T-cell (primary cell): ENCODE results near the gene SMC2. TPM values are rescaled to one million over a fixed set of nuclear protein-coding genes. Genes with fewer than 3 reads are reported as not detected.

ENCODE experiments used
- ATAC-seq, 4 experiments: fragments of 200-7000 bp in 3 of 4; fragments of 150-1000 bp in 1 of 4; cut with Tn5 transposase; replicated peaks in 1 of 4; 1 replicate in 3 of 4; 2 replicates in 1 of 4; pipeline ENCODE4 v1.10.0; 2021; ENCODE audit warnings: moderate library complexity in 3 of 4, mild to moderate bottlenecking in 2 of 4, moderate number of reproducible peaks in 1 of 4
- CTCF ChIA-PET, 2 donors: fragments of 300-600 bp; sonication (Branson Sonifier 250); formaldehyde crosslinking; loops; one replicate each; lab custom pipeline; 2022; ENCODE audit warnings: antibody characterized with exemption in 2 of 2; lab: Charles Lee
- POLR2A ChIA-PET, 2 donors: fragments of 300-600 bp; sonication (Branson Sonifier 250); formaldehyde crosslinking; loops; one replicate each; lab custom pipeline; 2022; ENCODE audit warnings: antibody characterized with exemption in 2 of 2; lab: Charles Lee
- DNase-seq, 35 experiments: peaks; one replicate each; pipeline versions ENCODE4 v3.0.0 to v3.0.0-alpha.2; 2013 to 2023
- H3K27ac ChIP-seq: one replicate; pipeline ENCODE4 v1.5.1; 2013; ENCODE audit warnings: low read length
- H3K27me3 ChIP-seq, 2 experiments: replicated peaks in 1 of 2; 1 replicate in 1 of 2; 2 replicates in 1 of 2; pipeline versions ENCODE4 v1.6.1 to v1.7.0; 2013; ENCODE audit warnings: low read length in 1 of 2, mixed read lengths in 1 of 2; ENCODE audit not compliant: control insufficient read depth in 2 of 2, insufficient read depth in 2 of 2; ENCODE audit errors: extremely low read depth in 1 of 2
- H3K36me3 ChIP-seq, 2 donors: 1 replicate in 1 of 2; 2 replicates in 1 of 2; pipeline versions ENCODE4 v1.6.1 to v1.7.0; 2013; ENCODE audit warnings: low read length in 1 of 2; ENCODE audit not compliant: control insufficient read depth in 2 of 2, insufficient read depth in 1 of 2; ENCODE audit errors: extremely low read depth in 1 of 2
- H3K4me1 ChIP-seq, 2 experiments: 1 replicate in 1 of 2; 2 replicates in 1 of 2; pipeline versions ENCODE4 v1.6.1 to v1.7.0; 2013; ENCODE audit warnings: low read length in 2 of 2, mixed read lengths in 1 of 2; ENCODE audit not compliant: insufficient read depth in 2 of 2, control insufficient read depth in 1 of 2; ENCODE audit errors: extremely low read depth in 1 of 2
- H3K4me3 ChIP-seq, 2 donors: 1 replicate in 1 of 2; 2 replicates in 1 of 2; pipeline versions ENCODE4 v1.5.1 to v1.7.0; 2013; ENCODE audit warnings: mild to moderate bottlenecking in 2 of 2, low read length in 1 of 2, moderate library complexity in 1 of 2; ENCODE audit not compliant: control insufficient read depth in 1 of 2; ENCODE audit errors: extremely low read depth in 1 of 2
- H3K9me3 ChIP-seq: 2 replicates; pipeline ENCODE4 v1.7.0; 2013
- H3K27ac Mint-ChIP-seq, 2 donors: one replicate each; pipeline ENCODE4 v1.8.0; 2020 to 2021; ENCODE audit warnings: mild to moderate bottlenecking in 2 of 2, mixed read lengths in 2 of 2
- H3K27me3 Mint-ChIP-seq, 2 donors: one replicate each; pipeline ENCODE4 v1.8.0; 2021 to 2022; ENCODE audit warnings: mixed read lengths in 2 of 2
- H3K36me3 Mint-ChIP-seq: one replicate; pipeline ENCODE4 v1.8.0; 2021; ENCODE audit warnings: mixed read lengths
- H3K4me1 Mint-ChIP-seq, 3 donors: one replicate each; pipeline ENCODE4 v1.8.0; 2020 to 2022; ENCODE audit warnings: mixed read lengths in 3 of 3, mild to moderate bottlenecking in 1 of 3
- H3K4me3 Mint-ChIP-seq, 3 donors: one replicate each; pipeline ENCODE4 v1.8.0; 2020 to 2022; ENCODE audit warnings: mild to moderate bottlenecking in 3 of 3, mixed read lengths in 3 of 3, moderate library complexity in 3 of 3
- H3K9me3 Mint-ChIP-seq, 3 donors: one replicate each; pipeline ENCODE4 v1.8.0; 2020 to 2022; ENCODE audit warnings: mixed read lengths in 3 of 3
- WGBS: methylation state at CpG from one replicate; pipeline ENCODE4 v1.1.5; 2013; ENCODE audit warnings: missing lambda C conversion rate; ENCODE audit not compliant: insufficient coverage; 5-methylcytosine and 5-hydroxymethylcytosine counted together
- total RNA-seq, 35 experiments: library from RNA in 6 of 35; stranded (reverse) in 6 of 35; fragments of 120-200 nt in 1 of 35; gene quantifications; one replicate each; pipeline versions ENCODE4 v1.2.1 to v1.2.4 and lab custom pipeline; 2013 to 2026

Gene SMC2
- total RNA-seq, 5 donors from 2014 or later (not counting 1 experiment from before 2014, with no cell fraction given), result 5.2 to 12.6 (median 9.1) TPM

- ChIA-PET CTCF (no interaction called here), POLR2A (interaction anchor here in 1 of 2 donors (0.8 kb wide), 1 partner anchor 131 kb away, joined by 4 read pairs; no protein-coding TSS in a partner anchor)
- Histone ChIP-seq H3K4me1 (peaks cover 4 to 11% of the 10 kb centered on the region in 2 experiments), H3K36me3 (no peaks in the 10 kb centered on the region), H3K4me3 (no peak overlapping the region), H3K9me3 (no peaks in the 10 kb centered on the region), H3K27ac (no peak overlapping the region), H3K27me3 (no peaks in the 10 kb centered on the region)
- no peak for ATAC-seq
- Mint-ChIP-seq H3K36me3 (no peaks in the 10 kb centered on the region), H3K27me3 (peaks cover 11 to 12% of the 10 kb centered on the region in 2 donors), H3K4me3 (no peak overlapping the region), H3K9me3 (no peaks in the 10 kb centered on the region), H3K4me1 (peaks cover 15 to 17% (median 15%) of the 10 kb centered on the region in 3 donors), H3K27ac (no peak overlapping the region)
- WGBS, result no CpG with 5 or more reads among the region's 3 CpGs
- DNase-seq, result no peak
These were observed 6.2 kb upstream of the SMC2 start for GRCh38 chr9:104087894-104088293.

GRCh38 chr9:104088416-104088815, 5.7 kb upstream of the SMC2 start:
- peaks cover 20 to 22% (median 21%) of the 10 kb centered on the region in 3 donors for H3K4me1 Mint-ChIP-seq
- no peak overlapping the region for H3K27ac Mint-ChIP-seq
- ChIA-PET CTCF (no interaction called here), POLR2A (no interaction called here)
- no peaks in the 10 kb centered on the region for H3K36me3 Mint-ChIP-seq
- DNase-seq (no peak), ATAC-seq (no peak)
- no peak overlapping the region for H3K4me3 Mint-ChIP-seq
- H3K4me1 ChIP-seq, result peaks cover 7 to 12% of the 10 kb centered on the region in 2 experiments
- no peak overlapping the region for H3K27ac ChIP-seq
- H3K27me3 Mint-ChIP-seq, result peaks cover 10 to 11% of the 10 kb centered on the region in 2 donors
- no peaks in the 10 kb centered on the region for H3K36me3 ChIP-seq
- no peaks in the 10 kb centered on the region for H3K9me3 Mint-ChIP-seq
- 81% methylated on average over 1 of the region's 2 CpGs for WGBS
- no peaks in the 10 kb centered on the region for H3K9me3 ChIP-seq
- H3K4me3 ChIP-seq, result no peak overlapping the region
- no peaks in the 10 kb centered on the region for H3K27me3 ChIP-seq

GRCh38 chr9:104090578-104090977, 3.5 kb upstream of the SMC2 start:
- DNase-seq, result no peak
- H3K9me3 Mint-ChIP-seq, result no peaks in the 10 kb centered on the region
- no peak overlapping the region for H3K4me3 Mint-ChIP-seq
- ChIA-PET POLR2A (interaction anchor here in 1 of 2 donors (0.6 kb wide), 2 partner anchors 25 to 1032 kb away, joined by 3 read pairs; no protein-coding TSS in a partner anchor), CTCF (no interaction called here)
- Histone ChIP-seq H3K4me3 (no peak overlapping the region), H3K27ac (no peak overlapping the region), H3K27me3 (no peaks in the 10 kb centered on the region), H3K4me1 (peaks cover 11 to 23% of the 10 kb centered on the region in 2 experiments), H3K9me3 (no peaks in the 10 kb centered on the region), H3K36me3 (no peaks in the 10 kb centered on the region)
- no peak overlapping the region for H3K27ac Mint-ChIP-seq
- WGBS, result no CpG with 5 or more reads among the region's 2 CpGs
- peaks cover 37 to 41% (median 37%) of the 10 kb centered on the region in 3 donors for H3K4me1 Mint-ChIP-seq
- H3K36me3 Mint-ChIP-seq, result no peaks in the 10 kb centered on the region
- peaks cover 7 to 11% of the 10 kb centered on the region in 2 donors for H3K27me3 Mint-ChIP-seq
- ATAC-seq, result no peak

- Mint-ChIP-seq H3K9me3 (no peaks in the 10 kb centered on the region), H3K27ac (no peak overlapping the region), H3K4me1 (peaks cover 42 to 46% (median 43%) of the 10 kb centered on the region in 3 donors), H3K4me3 (no peak overlapping the region), H3K36me3 (no peaks in the 10 kb centered on the region), H3K27me3 (peaks cover 7 to 8% of the 10 kb centered on the region in 2 donors)
- H3K4me3 ChIP-seq, result no peak overlapping the region
- H3K27ac ChIP-seq, result no peak overlapping the region
- H3K27me3 ChIP-seq, result no peaks in the 10 kb centered on the region
- H3K9me3 ChIP-seq, result no peaks in the 10 kb centered on the region
- DNase-seq, result no peak
- no peaks in the 10 kb centered on the region for H3K36me3 ChIP-seq
- POLR2A ChIA-PET, result interaction anchor here in 1 of 2 donors (0.6 to 0.7 kb wide), 2 partner anchors 35 to 1032 kb away, joined by 3 read pairs; no protein-coding TSS in a partner anchor
- no CpG with 5 or more reads among the region's 8 CpGs for WGBS
- peaks cover 11 to 23% of the 10 kb centered on the region in 2 experiments for H3K4me1 ChIP-seq
- ATAC-seq, result no peak
- CTCF ChIA-PET, result no interaction called here
These were observed 3.0 kb upstream of the SMC2 start for GRCh38 chr9:104091116-104091515.

DNA sequence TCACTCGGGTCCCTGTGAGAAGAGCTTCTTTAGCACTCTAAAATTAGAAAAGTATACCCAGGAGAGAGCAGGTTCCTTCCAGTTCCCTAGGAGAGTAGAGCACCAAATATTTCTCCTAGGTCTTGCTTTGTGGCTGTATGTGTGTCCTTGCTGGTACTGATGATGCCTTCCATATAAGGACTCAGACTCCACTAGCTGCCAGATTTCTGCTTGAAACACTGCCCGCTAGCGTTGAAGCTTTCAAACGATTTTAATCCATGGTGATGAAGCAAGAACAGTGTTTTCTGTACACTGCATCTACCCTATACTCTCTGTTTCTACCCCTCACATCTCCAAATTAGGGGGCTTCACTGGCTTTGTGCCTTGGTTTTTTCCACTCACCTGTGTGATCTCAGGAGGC, 2.4 kb upstream of the SMC2 start:
- ChIA-PET CTCF (no interaction called here), POLR2A (interaction anchor here in 1 of 2 donors (0.7 kb wide), 1 partner anchor 35 kb away, joined by 3 read pairs; no protein-coding TSS in a partner anchor)
- Mint-ChIP-seq H3K9me3 (no peaks in the 10 kb centered on the region), H3K4me1 (peaks cover 48 to 51% (median 49%) of the 10 kb centered on the region in 3 donors), H3K27me3 (peaks cover 7 to 8% of the 10 kb centered on the region in 2 donors), H3K27ac (peak overlapping the region in 1 of 2 donors; percentile 5), H3K4me3 (peak overlapping the region in 2 of 3 donors; percentile 4 to 100), H3K36me3 (no peaks in the 10 kb centered on the region)
- Histone ChIP-seq H3K36me3 (no peaks in the 10 kb centered on the region), H3K4me3 (no peak overlapping the region), H3K27me3 (no peaks in the 10 kb centered on the region), H3K9me3 (no peaks in the 10 kb centered on the region), H3K27ac (no peak overlapping the region), H3K4me1 (peaks cover 11 to 23% of the 10 kb centered on the region in 2 experiments)
- WGBS, result 40% methylated on average over 1 of the region's 4 CpGs
- ATAC-seq, result no peak
- peak in 7 of 35 experiments; percentile 0 to 36 (median 5) for DNase-seq

DNA sequence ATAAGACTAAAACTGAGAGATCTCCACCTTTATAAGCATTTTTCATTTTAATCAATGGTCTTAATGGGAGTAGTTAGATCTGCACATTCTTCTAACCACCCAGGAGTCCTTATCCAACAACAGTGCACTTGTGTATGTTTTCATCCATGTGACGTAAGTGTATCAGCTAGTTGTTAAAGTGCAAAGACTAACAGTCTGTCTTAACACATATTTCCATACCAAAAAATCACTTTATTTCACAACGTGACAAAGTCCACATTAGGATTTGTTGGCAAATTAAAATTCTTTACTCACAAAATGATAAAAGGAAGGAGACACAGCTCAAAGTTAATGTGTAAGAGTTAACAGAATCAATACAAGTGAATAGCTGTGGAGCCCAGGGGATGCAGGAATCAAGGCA, 1.9 kb upstream of the SMC2 start:
- H3K27me3 Mint-ChIP-seq, result peaks cover 3 to 4% of the 10 kb centered on the region in 2 donors
- no peaks in the 10 kb centered on the region for H3K36me3 Mint-ChIP-seq
- ChIA-PET CTCF (no interaction called here), POLR2A (no interaction called here)
- no peaks in the 10 kb centered on the region for H3K36me3 ChIP-seq
- H3K9me3 Mint-ChIP-seq, result no peaks in the 10 kb centered on the region
- peaks cover 50 to 51% (median 50%) of the 10 kb centered on the region in 3 donors for H3K4me1 Mint-ChIP-seq
- no peaks in the 10 kb centered on the region for H3K9me3 ChIP-seq
- WGBS, result no CpG with 5 or more reads among the region's 2 CpGs
- H3K4me3 ChIP-seq, result no peak overlapping the region
- H3K27me3 ChIP-seq, result no peaks in the 10 kb centered on the region
- peak overlapping the region; percentile 44 to 100 (median 100) for H3K4me3 Mint-ChIP-seq
- no peak overlapping the region for H3K27ac ChIP-seq
- H3K4me1 ChIP-seq, result peaks cover 11 to 23% of the 10 kb centered on the region in 2 experiments
- no peak overlapping the region for H3K27ac Mint-ChIP-seq
- DNase-seq (peak in 1 of 35 experiments; percentile 3), ATAC-seq (no peak)
